Right ventricle myocardium superior (tissue), 1 donor: ENCODE measurements around the gene SPDEF. TPM values are rescaled to one million over a fixed set of nuclear protein-coding genes. Genes with fewer than 3 reads are reported as not detected.

Experiments
- ATAC-seq: fragments of 200-7000 bp; cut with Tn5 transposase; one replicate; pipeline ENCODE4 v1.9.1; 2020; ENCODE audit warnings: mild to moderate bottlenecking; ENCODE audit not compliant: poor library complexity
- DNase-seq: peaks from one replicate; pipeline ENCODE4 v3.0.0-alpha.2; 2020
- intact Hi-C: fragments of 100-400 bp; cut with DNase I; formaldehyde crosslinking; loops from one replicate; pipeline ENCODE4 v1.11.2; 2022
- total RNA-seq: library from RNA; stranded (reverse); fragmentation: NEBNext Ultra II Directional; extraction: Animal tissue kit (Norgen Biotek cat#: 25700); gene quantifications from one replicate; pipeline ENCODE4 v1.2.1, GENCODE V29; 2021
- donor health status: DM: no; HTN: yes; CAD: no; lungs with severe emphysema.

SPDEF gene
- total RNA-seq, 1 donor from 2014 or later: not detected

DNA sequence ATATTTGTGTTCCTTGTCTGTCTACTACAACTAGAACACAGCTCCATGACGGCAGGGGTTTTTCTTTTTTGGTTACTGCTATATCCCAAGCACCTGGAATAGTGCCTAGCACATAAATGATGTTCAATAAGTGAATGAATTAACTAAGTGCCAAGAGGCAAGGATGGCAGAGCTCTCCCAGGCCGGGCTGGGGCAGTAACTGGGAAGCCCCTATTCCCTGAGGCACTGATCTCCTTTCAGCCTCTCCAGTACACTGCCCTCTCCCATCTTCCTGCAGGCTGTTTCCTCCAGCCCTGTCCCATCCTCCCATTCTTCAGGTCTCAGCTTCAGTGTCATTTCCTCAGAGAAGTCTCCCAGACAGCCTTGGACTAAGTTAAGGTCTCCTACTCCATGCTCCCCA, 29.0 kb upstream of the SPDEF start:
- no peak for DNase-seq
- no peak for ATAC-seq
- intact Hi-C loops: no loop called here

DNA sequence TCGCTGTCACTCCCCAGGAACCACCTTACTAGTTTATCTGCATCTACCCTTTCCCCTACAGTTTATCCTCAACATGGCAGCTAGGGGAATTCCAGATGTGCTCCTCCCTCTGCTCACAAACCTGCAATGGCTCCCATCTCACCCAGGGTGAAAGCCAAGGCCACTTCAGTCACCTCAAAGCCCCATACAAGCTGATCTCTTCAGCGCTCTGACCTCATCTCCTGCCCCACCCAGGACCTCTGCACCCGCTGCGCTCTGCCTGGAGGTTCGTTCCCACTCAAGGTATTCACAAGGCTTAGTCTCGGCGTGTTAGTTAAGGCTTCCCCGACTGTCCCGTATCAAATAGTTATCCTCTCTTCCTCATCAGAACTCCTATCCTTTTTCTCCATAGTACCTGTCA, 28.6 kb upstream of the SPDEF start:
- intact Hi-C loops: no loop called here
- ATAC-seq: no peak
- no peak for DNase-seq

DNA sequence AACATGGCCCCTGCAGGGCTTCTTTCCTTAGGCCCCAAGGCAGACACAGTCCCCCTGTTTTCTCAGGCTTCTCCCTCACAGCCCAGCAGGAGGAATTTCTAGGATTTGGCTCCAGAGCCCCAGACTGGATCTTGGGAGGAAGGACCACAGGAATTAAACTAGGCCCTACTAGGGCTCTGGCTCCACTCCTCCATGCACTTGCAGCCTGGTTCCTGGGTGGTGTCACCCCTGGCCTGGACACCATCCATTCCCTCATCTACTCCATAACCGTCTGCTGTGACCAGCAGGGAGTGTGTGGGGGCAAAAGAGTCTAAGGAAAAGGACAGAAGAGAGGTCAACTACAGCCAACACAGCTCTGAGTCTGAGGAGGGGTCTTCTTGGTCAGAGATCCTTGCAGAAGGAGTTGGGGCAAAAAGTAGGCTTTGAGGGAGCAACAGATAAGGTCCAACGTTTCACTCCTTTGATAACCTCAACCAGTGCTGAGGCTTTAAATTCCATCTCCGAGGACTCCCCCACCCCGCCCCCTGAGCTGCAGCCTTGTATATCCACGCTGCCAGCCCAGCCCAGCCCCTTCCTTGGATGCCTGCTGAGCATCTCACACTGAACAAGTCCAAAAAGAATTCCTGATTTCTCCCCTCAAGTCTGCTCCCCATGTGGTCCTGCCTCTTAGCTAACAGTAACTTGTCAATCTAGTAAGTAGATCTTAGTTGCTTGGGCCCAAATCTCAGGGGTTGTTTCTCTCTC, 27.9 kb upstream of the SPDEF start:
- ATAC-seq (no peak), DNase-seq (no peak)
- intact Hi-C loops: no loop called here

DNA sequence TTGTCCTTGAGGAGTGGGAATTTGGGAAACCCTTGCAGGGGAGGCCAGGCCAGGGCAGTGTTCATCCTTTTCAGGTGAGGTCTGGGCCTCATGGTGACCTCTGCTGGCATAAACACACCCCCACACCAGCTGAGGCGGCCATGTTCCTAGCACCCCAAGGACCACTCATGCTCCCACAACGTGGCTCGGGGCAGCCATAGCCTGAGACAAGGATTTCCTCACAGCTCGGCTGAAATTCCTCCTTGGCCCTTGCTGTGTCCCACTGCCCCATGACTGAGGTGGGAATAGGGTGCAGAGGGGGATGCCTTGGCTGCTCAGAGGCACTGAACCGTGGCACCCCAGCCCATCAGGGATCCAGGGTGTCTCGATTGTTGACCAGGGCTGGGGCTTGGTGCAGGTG, 27.3 kb upstream of the SPDEF start:
- ATAC-seq: no peak

DNA sequence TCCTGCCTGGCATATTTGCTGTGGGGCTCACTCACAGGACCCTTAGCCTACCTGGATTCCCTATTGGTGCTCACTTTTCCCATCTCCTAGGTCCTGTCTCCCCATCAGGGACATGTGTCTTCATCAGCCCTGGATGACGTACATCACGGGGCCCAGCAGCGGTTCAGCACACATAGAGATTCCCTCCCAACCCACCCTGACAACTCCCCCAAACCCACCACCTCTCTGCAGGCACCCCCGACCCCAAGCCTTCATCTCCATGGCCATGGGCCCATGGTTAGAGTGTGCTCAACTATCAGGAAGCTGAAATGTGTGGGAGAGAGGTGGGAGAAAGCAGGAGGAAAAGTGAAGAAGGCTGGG, 25.4 kb upstream of the SPDEF start:
- DNase-seq (no peak), ATAC-seq (no peak)
- intact Hi-C loops: no loop called here

More for the DNA sequence above, 27.3 kb upstream of the SPDEF start:
- intact Hi-C loops: no loop called here
- no peak for DNase-seq

DNA sequence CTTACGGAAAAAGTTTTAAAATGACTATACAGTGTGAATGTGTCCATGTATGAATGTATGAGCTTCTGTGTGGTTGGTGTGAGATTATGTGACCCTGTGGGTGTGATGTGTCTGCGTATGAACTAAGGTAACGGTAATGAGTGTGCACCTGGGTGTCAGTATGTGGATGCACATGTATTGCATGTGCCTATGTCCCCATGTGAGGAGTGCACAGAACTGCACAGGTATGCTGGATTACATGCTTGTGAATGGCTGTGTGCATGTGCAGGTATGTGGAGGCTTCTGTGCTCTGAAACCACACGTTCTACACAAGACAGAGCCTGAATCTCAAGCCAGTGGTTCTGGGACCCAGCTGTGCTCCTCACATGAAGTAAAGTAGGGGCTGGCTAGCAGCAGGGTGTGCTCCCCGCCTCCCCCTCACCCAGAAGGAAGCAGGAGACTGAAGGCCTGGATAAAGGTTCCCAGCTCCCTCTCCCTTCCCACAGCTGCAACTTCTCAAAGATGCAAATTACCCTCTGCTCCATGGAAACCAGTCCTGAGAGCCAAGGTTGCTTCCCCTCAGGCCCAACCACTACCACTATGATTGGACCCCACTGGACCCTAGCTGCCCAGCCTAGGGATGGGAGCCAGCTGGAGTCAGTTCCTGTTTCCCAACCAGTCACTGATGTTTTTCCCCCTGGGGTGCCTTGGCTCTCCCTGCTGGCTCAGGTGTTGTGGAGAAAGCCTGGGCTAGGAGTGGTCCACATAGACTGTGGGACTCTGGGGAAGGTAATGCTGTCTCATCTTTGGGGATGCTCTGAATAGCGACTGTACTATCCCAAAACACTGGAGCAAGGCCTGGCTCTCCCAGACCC, 24.8 kb upstream of the SPDEF start:
- intact Hi-C loops: no loop called here
- ATAC-seq (peak; percentile 16), DNase-seq (no peak)

DNA sequence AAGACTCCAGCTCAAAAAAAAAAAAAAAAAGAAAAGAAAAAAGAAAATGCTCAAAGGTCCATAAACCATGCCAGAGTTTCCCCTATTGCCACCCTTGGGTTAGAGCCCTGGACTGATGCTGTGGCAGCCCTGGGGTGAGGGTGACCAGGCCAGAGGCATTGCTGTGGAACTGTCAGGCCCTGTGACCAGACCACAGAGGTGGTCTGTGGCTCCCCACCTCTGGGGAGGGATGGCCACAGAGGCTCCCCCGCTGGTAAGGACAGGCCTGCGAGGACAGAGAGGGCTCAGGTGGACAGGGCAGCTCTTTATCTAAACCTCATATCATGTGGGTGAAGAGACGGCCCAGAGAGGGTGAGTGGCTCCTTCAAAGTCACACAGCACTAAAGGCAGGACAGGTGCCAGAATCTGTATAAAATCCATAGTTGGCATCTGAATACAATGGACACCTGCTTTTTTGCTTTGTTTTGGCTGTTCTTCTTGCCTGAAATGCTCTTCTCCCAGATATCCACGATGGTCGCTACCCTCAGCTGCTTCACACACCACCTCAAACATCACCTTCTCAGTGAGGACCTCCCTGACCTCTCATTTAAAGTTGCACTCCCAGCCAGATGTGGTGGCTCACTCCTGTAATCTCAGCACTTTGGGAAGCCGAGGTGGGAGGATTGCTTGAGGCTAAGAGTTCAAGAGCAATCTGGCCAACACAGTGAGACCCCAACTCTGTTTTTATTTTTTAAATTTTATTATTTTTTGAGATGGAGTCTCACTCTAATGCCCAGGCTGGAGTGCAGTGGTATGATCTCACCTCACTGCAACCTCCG, 22.5 kb upstream of the SPDEF start:
- ATAC-seq (no peak), DNase-seq (no peak)
- intact Hi-C loops: no loop called here

DNA sequence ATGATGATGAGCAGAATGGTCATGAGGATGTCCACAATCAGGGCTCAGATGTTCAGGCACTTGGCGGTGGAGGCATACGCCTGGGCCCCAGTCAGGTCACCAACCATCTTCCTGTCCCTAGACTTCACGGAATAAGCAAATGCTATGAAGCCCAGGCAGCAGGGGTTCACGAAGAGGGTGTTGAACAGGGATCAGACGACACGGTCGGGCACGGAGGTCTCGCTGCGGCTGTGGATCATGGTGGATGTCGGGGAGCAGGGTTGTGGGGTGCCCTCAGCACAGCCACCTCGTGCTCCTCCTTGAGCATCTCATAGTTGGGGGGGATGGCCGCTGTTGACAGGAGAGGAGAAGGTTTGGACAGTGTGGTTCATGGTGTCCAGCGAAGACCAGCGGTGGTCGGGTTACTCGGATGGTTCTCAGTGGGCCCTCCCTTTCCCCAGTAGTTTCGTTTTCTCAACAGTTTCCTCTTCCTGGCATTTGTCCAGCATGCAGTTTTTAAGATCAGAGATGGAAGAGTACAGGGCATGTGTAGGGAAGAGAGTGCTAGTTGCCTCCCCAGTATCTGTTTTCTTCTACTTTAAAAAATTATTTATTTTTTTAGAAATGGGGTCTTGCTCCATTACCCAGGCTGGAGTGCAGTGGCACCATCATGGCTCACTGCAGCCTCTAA, 20.3 kb upstream of the SPDEF start:
- no peak for DNase-seq
- no peak for ATAC-seq
- intact Hi-C loops: no loop called here

DNA sequence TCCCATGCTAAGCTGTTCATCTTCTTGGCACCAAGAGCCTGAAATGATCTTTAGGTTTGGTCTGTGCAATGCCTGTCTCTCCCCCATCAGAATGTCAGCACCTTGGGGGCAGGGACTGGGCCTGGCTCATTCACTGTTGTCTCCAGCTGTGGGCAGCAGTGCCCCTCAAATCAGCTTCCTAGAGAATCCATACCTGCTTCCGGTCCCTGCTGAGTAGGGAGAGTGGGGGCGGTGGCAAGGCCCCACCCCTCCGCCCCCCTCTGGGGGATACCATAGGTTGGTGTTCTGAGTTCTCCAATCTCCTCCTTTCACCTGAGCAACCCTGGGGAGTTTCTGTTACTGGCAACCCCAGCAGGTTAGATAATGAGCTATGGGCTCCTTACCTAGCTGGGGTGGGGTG, 19.2 kb upstream of the SPDEF start:
- intact Hi-C loops: no loop called here
- ATAC-seq: peak; percentile 5
- DNase-seq: no peak

DNA sequence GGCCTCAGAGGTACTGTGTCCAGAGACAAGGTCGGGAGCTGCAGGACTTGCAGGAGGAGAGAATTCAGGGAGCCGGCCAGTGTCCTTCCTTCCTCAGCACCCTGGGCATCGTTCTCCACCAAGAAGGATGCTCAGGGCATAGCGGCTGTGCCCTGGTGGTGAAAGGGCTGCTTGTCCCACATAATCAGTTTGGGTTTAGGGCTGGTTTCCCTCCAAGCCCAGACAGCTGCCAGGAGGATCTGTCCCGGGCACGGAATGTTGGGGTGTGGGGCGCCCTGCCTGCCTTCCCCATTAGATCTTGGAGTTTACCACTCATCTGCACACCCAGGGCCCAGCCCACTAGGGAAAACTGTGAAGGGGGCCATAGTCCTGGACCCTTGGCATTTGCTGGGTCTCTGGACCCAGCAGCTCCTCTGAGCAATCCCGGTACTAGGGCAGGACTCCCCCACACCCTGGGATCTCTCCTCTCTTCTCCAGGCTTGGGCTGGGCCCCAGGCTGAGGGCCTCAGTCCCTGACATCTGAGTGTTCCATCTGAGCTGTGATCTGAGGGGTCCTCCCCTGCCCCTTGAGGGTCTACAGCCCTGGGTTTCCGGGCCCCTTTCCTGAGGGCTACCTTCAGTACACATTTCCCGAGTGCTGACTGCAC, 18.6 kb upstream of the SPDEF start:
- ATAC-seq: no peak
- no peak for DNase-seq
- intact Hi-C loops: no loop called here

DNA sequence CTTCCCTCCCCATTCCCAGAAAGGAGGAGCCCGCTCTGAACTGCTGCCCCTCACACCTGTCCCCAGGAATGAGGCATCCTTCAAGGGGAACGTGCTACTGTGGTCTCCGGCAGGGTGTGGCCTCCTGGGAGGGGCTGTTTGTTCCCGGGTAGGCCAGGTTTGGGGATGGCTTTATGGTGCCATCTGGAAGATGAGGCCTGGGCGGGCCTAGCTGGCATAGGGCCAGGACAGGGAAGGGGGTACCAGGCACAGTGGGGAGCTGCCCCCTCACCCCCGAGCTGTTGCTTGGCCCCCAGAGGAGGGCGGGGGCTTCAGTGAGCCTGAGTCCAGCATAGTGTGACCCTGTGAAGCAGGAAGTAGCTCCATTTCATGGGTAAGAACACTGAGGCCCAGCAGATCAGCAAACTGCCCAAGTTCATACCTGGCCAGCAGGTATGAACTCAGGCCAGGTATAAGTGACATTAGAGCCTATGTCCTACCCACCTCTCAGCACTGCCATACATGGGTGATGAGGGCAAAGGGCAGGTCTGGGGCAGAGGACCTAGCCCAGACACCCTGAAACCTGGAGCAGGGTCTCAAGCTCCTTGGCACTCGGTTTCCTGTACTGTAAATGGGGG, 17.5 kb upstream of the SPDEF start:
- intact Hi-C loops: no loop called here
- DNase-seq (no peak), ATAC-seq (no peak)

DNA sequence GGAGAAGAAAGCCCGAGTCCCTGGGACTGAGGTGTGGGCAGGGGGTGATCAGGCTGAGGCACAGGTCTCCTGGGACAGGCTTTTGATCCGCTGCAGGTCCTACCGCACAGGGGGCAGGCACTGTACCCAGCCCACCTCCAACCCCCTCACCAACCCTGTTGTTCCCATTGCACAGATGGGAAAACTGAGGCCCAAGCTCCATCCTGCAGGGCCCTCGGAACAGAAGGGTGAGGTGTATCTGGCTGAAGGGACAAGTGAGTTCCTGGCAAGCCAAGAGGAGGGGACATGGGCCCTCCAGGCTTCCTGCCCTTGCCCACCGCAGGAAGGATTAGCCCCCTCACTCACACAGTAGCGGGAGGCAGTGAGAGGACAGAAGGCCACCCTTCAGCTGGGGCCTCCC, 16.5 kb upstream of the SPDEF start:
- DNase-seq: no peak
- no peak for ATAC-seq
- intact Hi-C loops: no loop called here

DNA sequence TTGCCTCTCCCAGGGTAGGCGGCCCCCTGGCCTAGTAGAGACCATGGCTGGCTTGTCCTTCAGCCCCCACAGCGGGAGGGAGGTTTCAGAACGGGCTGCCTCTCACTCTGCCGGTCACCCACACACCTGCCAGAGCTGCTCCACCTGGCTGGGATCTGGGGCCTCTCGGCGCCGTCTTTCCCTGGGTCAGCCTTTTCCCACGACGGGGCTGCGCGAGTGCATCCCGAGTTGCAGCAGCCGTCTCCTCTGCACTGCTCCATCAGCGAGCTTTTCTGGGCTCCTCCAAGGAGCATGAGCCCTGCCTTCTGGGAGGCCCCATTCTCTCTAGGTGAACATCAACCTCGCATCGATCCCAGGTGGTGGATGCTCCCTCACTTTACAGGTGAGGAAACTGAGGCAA, 15.9 kb upstream of the SPDEF start:
- ATAC-seq: no peak
- no peak for DNase-seq
- intact Hi-C loops: no loop called here

DNA sequence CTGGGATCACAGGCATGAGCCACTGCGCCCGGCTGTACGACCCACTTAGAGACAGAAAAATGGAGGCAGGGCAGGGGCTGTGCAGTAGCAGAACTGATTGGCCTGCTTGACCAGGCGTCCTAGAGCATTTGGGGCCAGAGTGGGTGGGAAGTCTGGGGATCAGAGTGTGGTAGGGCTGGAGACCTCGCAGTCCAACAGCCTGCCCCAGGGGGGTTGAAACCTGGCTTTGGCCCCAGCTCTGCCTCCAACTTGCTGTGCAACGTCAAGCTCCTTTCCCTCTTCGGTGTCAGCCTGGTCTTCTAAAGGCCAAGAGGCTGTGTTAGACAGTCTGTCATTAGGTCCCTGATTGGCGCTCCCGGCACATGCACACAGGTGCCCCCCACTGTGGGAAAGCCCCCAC, 15.3 kb upstream of the SPDEF start:
- intact Hi-C loops: no loop called here
- DNase-seq (peak; percentile 59), ATAC-seq (no peak)

DNA sequence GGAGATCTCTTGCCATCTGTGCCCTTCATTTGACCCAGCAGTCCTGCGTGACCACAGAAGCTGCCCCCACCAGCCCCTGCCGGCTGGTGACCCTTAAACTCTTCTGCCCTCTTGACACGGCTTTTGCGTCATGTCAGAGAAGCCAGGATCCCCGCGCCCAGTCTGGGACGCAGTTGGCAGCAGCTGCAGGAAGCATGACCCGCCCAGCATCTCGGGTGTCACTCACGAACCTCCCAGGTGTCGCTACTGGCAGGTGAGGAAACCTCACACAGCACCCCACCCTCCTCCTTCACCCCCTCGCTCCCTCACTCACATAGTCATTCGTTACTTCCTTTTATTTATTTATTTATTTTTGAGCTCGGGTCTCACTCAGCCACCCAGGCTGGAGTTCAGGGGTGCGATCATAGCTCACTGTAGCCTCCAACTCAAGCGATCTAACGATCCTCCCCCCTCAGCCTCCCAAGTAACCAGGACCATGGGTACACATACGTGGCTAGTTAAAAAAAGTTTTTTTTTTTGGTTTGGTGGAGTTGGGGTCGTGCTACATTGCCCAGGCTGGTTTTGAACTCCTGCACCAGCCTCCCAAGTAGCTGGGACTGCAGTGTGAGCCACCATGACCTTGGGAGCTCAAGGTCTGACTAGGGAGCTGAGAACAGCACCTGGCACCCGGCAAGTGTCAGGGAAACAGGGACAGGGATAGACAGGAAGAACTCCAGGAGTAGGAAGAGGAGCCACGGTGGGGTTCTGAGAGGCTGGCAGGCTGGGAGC, 14.1 kb upstream of the SPDEF start:
- intact Hi-C loops: no loop called here
- no peak for ATAC-seq
- DNase-seq: no peak

DNA sequence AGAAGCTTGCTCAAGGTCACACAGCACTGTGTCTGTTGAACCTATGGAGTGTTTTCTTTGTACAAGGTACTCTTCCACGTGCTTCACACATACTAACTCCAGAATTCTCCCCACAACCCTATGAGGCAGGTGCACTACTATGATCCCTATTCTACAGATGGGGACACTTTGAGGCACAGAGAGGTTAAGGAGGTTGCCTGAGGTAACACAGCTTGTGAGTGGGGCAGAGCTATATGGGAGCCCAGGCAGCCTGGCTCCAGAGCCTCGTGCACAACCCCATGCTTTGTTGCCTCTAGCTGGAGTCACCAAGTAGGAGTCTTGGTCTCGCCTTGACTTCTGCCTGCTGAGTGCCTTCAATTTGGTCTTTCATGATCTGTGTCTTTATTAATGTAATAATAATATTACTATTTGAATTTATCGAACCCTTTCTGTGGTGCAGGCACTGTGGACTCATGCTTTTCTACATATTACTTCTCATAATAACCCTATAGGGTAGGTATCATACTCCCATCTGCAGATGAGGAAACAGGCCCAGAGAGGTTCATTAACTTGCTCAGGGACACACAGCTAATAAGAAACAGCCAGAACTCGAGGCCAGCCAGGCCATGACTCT, 13.3 kb upstream of the SPDEF start:
- intact Hi-C loops: no loop called here
- no peak for ATAC-seq
- DNase-seq: no peak
